ENCODE measurements around the gene CACNA2D4.

CACNA2D4 gene

DNA sequence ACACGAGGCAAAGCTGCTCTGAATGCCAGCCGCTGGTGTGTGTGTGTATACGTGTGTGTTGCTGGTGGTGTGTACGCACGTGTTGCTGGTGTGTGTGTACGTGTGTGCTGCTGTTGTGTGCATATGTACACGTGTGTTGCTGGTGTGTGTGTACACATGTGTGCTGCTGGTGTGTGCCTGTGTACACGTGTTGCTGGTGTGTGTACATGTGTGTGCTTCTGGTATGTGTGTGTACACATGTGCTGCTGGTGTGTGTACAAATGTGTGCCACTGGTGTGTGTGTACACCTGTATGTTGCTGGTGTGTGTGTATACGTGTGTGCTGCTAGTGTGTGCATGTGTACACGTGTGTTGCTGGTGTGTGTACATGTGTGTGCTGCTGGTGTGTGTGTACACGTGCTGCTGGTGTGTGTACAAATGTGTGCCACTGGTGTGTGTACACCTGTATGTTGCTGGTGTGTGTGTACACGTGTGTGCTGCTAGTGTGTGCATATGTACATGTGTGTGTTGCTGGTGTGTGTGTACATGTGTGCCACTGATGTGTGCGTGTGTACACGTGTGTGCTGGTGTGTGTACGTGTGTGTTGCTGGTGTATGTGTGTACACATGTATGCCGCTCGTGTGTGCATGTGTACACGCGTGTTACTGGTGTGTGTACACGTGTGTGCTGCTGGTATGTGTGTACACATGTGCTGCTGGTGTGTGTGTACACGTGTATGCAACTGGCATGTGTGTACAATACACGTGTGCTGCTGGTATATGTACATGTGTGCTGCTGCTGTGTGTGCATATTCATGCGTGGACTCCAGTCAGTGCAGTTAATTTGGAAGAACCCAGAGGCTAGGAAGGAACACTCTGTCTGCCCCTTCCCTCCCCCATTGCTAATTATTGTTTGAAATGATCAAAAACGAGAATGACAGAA is 47.2 kb downstream of the CACNA2D4 start:
- DNase-seq (ENCODE audit: low read depth, low spot score), result no peak

DNA sequence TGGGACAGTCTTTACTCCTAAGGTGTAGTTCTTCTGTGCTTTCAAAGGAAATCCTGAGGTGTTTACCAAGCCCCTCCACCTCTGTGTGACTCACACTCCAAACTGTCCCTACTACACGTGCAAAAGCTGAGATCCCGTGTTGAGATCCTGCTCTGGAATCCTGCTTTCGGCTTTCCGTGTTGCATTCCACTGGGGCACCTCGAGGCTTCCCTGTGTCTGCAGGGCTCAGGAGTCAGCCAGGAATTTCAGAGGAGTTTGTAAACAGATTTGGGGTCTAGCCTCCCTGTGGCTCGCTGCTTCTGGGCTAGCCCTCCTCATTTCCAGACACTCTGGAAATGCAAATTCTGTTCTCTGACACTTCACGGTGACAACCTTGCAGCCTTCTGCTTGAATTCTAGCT is 48.4 kb downstream of the CACNA2D4 start:
- DNase-seq (ENCODE audit: low read depth, low spot score), result no peak

- DNase-seq (ENCODE audit: low read depth, low spot score), result no peak
Observed at GRCh38 chr12:1869145-1869544, 49.3 kb downstream of the CACNA2D4 start.

- no peak for DNase-seq (ENCODE audit: low read depth, low spot score)
Observed at GRCh38 chr12:1865284-1865866, 53.1 kb downstream of the CACNA2D4 start.

DNA sequence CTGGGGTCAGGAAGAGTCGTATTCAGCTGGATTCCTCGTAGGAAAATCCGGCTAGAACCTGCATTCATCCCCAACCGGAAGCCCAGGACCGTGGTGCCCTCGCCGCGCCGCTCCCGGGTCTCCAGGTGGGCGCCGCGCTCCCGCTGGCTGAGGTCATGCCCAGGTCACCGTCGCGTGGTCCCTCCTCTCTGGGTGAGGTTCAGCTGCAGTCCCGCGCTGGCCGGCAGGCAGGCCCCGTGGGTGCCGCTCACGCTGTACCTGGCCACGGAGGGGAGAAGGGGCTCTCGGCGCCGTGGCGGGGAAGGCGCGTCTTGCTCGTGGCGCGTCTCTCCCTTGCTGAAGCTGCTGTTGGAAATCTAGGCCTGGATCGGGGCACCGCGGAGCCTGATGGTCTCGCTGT is 53.6 kb downstream of the CACNA2D4 start:
- no peak for DNase-seq (ENCODE audit: low read depth, low spot score)

DNA sequence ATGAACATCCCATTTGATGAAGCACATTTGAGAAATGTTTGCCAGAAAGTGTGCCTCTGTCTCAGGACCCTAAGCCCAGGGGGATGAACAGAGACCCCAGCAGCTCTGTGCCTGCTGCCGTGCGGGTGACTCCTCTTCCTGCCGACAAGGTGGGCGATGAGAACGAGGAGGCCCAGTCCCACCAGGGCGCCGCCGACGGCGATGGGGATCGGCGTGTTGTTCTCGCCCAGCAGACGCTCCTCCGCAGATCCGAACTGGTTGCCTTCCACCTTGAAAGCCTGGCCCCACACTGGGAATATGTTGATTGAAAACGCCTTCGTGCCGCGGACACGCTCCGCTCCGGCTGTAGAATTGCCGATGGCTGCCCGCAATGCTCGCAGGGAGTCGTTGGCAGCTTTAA is 54.0 kb downstream of the CACNA2D4 start:
- DNase-seq (ENCODE audit: low read depth, low spot score), result no peak

DNA sequence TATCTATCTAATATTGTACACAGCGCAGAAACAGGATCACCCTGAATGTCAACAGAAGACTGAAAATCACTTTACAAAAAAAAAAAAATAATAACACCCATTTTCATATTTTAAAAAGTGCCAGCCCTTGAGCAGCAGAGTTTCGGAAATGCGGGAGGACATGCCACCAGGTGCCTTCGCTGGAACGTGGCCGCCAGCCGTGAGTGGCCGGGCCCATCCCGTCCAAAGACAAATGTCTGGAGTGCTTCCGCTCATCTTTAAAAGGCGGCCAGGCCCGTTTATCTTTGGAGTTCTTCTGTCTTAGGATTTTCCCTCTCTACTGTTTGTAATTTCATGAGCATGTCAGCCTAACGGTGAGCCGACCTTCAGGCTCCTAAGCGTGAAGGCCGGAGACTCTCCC is 54.6 kb downstream of the CACNA2D4 start:
- DNase-seq (ENCODE audit: low read depth, low spot score), result no peak

DNA sequence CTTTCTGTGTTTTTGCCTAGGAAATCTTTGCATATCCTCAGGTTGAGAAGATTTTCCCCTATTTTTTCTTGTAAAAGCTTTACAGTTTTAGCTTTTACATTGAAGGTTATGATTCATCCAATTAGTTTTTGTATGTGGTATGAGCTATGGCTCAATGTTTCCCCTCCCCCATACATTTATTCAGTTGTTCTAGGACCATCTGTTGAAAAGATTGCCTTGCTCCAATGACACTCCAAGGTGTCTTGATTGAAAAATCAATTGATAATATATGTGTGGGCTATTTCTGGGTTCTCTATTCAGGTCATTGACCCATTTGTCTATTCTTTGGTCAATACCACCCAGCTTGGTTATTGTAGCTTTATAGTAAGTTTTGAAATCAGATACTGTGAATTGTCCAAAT is 55.5 kb downstream of the CACNA2D4 start:
- DNase-seq (ENCODE audit: low read depth, low spot score), result no peak

GRCh38 chr12:1859643-1860042 is 58.8 kb downstream of the CACNA2D4 start:
- DNase-seq (ENCODE audit: low read depth, low spot score), result no peak

- no peak for DNase-seq (ENCODE audit: low read depth, low spot score)
Observed at GRCh38 chr12:1858456-1858855, 60.0 kb downstream of the CACNA2D4 start.

DNA sequence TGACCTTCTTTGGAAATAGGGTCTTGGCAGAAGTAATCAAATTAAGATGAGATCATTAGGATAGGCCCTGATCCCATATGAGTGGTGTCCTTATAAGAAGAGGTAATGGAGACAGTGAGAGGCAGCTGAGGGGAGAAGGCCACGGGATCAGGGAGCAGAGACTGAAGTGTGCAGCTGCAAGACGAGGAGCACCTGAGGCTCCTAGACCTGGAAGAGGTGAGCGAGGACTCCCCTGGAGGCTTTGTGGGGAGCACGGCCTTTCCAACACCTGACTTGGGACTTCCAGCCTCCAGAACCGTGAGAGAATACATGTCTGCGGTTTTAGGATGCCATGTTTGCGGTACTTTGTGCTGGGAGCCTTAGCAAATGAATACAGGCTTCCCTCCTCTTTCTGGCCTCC is 60.6 kb downstream of the CACNA2D4 start:
- DNase-seq (ENCODE audit: low read depth, low spot score), result no peak

- no peak for DNase-seq (ENCODE audit: low read depth, low spot score)
Observed at GRCh38 chr12:1857086-1857485, 61.4 kb downstream of the CACNA2D4 start.

DNA sequence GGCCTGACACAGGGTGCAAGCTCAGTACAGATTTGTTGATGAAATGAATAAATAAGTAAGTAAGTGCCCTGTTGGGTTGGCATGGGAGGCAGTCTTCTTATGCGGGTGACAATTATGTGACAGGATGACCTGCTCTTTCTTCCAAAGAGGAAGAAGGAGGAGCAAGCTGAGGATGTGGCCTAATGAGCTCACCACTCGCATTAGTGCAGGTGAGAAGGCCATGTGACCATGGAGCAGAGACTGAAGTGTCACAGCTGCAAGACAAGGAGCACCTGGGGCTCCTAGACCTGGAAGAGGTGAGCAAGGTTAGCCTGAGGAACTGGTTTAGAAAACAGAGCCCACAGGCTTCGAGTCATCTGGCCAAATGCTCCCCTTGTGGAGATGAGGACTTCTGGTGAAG is 63.2 kb downstream of the CACNA2D4 start:
- DNase-seq (ENCODE audit: low read depth, low spot score), result no peak

- no peak for DNase-seq (ENCODE audit: low read depth, low spot score)
Observed at GRCh38 chr12:1853716-1854115, 64.7 kb downstream of the CACNA2D4 start.

GRCh38 chr12:1852076-1852475 is 66.4 kb downstream of the CACNA2D4 start:
- DNase-seq (ENCODE audit: low read depth, low spot score), result no peak

DNA sequence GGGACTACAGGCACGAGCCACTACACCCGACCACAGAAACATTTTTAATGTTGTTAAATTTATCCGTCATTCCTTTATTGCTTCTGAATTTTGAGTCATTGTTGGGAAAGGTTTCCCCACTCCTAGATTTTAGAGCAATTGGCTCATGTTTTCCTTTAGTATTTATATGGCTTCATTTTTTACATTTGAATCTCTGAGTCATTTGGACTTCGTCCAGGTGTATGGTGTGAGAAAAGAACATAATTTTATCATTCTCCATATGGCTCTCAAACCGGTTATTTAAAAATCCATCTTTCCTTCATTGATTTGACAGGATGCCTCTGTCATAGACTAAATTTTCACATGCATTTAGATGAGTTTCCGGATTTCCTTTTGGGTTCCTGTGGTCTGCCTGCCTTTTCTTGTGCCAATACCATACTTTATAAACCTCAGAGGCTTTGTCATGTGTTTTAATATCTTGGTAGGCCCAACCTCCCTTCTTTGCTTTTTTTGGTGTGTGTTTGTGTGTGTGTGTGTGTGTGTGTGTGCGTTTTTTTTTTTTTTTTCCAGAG is 67.2 kb downstream of the CACNA2D4 start:
- DNase-seq (ENCODE audit: low read depth, low spot score), result no peak

DNA sequence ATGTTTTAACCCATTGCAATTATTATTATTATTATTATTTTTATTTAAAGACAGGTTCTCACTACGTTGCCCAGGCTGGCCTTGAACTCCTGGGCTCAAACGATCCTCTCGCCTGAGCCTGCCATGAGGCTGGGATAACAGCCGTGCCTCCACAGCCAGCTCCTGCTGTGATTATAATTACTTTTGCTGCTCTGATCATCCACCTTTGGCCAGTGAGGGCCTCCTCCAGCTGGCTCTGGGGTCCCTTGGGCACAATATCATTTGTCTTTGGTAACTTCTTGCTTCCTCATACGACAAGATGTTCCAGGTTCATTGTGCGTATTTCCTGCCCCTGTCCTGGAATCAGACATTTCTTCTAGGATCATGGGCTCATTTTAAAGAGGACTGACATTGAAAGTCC is 69.7 kb downstream of the CACNA2D4 start:
- DNase-seq (ENCODE audit: low read depth, low spot score), result no peak

GRCh38 chr12:1848146-1848545 is 70.3 kb downstream of the CACNA2D4 start:
- no peak for DNase-seq (ENCODE audit: low read depth, low spot score)

GRCh38 chr12:1847411-1847810 is 71.0 kb downstream of the CACNA2D4 start:
- no peak for DNase-seq (ENCODE audit: low read depth, low spot score)

DNA sequence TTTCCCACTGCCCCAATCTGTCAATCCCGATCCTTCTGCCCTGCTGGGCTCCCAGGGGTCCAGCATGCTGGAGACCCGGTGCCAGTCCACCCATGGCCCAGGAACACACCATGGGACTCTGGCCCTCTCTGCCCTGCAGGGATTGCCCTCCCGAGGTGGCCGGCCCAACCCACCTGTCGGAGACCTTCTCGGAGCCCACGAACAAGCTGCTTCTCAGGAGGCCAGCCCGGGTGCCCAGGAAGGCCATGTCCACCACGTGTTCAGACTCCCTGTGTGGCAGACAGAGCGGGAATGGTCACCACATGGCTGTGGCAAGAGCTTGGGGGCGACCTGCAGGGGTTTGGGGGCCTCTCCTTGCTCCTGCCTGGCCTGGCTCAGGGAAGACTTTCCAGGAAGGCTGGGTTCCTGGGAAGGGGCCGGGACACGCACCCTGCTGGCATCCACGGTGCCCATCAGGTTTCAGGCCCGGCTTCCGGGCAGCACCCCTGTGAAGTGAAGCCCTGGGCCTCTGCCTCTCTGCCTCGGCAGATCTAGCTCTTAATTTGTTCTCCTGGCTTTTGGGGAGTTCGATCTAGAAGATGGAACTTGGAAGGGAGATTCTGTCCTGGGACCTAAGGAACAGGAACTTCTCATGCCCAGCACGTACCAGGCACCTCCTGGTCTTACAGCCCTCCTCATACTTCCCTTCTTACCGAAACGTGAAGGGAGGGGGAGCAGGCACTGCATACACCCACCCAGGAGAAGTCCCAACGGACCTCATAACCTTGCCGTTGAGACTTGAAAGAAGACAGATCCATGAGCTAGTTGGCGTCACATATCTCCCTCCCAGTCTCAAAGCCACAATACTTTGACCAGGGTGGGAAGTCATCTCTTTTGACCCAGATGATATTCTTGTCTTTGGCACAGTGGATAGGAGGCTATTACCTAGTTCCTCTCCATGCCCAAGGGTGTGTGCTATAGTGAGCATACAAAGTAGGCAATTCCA is 71.7 kb downstream of the CACNA2D4 start:
- DNase-seq (ENCODE audit: low read depth, low spot score), result no peak

DNA sequence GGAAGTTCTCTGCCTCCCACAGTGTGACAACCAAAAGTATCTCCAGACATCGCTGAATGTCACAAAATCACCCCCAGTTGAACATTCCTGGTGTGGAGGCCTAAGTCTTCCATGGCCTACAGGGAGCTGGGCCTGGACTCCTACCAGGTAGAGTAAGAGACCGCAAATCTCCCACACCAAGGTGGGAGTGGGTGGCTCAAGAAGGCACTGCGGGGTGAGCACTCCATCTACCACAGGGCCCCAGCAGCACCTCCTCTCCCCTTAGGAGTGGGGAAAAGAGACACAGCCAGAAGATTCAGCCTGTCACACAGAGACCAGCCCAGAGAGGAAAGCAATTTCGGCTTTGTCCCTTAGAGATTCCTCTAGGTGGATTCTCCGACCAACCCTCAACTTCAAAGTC is 72.6 kb downstream of the CACNA2D4 start:
- DNase-seq (ENCODE audit: low read depth, low spot score), result no peak

DNA sequence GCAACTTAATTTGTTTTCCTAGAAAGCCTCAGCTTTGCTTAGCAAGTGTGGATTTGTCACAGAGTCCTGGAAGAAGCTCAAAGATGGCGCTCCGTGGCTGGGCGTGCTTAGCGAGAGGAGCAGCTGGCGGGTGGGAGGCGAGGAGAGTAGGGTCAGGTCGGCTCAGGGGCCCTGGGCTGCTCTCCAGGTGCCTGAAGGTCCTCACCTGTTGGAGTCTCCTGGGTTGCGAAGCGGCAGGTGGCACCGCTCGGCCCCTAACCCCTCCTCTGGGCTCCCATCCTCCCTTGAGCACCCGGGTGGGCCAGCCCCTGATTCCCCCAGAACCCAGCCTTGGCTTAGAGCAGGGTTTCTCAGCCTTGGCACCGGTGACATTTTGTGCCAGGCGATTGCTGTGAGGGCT is 73.0 kb downstream of the CACNA2D4 start:
- DNase-seq (ENCODE audit: low read depth, low spot score), result no peak

Data from iPS DF 19.7 (cell line).